HG02885 (cell line): Measurements from ENCODE around the gene TMEM150C.

Experiments
- ATAC-seq: cut with Tn5 transposase; IDR thresholded peaks from one replicate; pipeline ENCODE4 v1.9.1; 2021; ENCODE audit warnings: mild to moderate bottlenecking; ENCODE audit not compliant: unreplicated experiment, poor library complexity

The TMEM150C gene

GRCh38 chr4:82436130-82436529, 125.7 kb downstream of the TMEM150C start:
- ATAC-seq: no peak

GRCh38 chr4:82434949-82435348, 126.8 kb downstream of the TMEM150C start:
- ATAC-seq: no peak

GRCh38 chr4:82433791-82434190, 128.0 kb downstream of the TMEM150C start:
- ATAC-seq: no peak
